HCT116 (cell line): ENCODE measurements around the gene KMT5C.

Experiments
- CTCF ChIP-seq, 3 experiments: fragments of 200-600 bp in 1 of 3; sonication (generic) in 1 of 3; IDR thresholded peaks in 2 of 3; conservative IDR thresholded peaks in 1 of 3; 2 replicates each; pipeline ENCODE4 v1.5.1; 2012 to 2017; ENCODE audit warnings: low read depth in 2 of 3, low read length in 2 of 3, antibody characterized with exemption in 1 of 3, borderline replicate concordance in 1 of 3, control low read depth in 1 of 3, mild to moderate bottlenecking in 1 of 3, mixed read lengths in 1 of 3, mixed run types in 1 of 3, moderate library complexity in 1 of 3; ENCODE audit not compliant: insufficient read depth in 1 of 3
- EZH2 ChIP-seq: fragments of 200-600 bp; sonication (generic); IDR thresholded peaks from 2 replicates; pipeline ENCODE4 v1.6.1; 2017; ENCODE audit warnings: antibody characterized with exemption, mixed run types
- JUND ChIP-seq: IDR thresholded peaks from 2 replicates; pipeline ENCODE4 v1.6.1; 2012
- MAX ChIP-seq: IDR thresholded peaks from 2 replicates; pipeline ENCODE4 v1.6.1; 2012
- POLR2A ChIP-seq: IDR thresholded peaks from 2 replicates; pipeline ENCODE4 v1.7.0; 2011; ENCODE audit warnings: borderline replicate concordance; ENCODE audit not compliant: insufficient read depth, insufficient read length; ENCODE audit errors: extremely low read depth
- POLR2AphosphoS5 ChIP-seq: IDR thresholded peaks from 2 replicates; pipeline ENCODE4 v1.6.1; 2011; ENCODE audit warnings: mild to moderate bottlenecking, low read depth, low read length, moderate library complexity
- REST ChIP-seq: IDR thresholded peaks from 2 replicates; pipeline ENCODE4 v1.6.1; 2012; ENCODE audit warnings: low read depth
- SP1 ChIP-seq: IDR thresholded peaks from 2 replicates; pipeline ENCODE4 v1.6.1; 2012; ENCODE audit warnings: low read depth
- TCF7L2 ChIP-seq: IDR thresholded peaks from 2 replicates; pipeline ENCODE4 v1.7.0; 2011; ENCODE audit warnings: borderline replicate concordance, inconsistent platforms; ENCODE audit not compliant: insufficient read depth, insufficient read length; ENCODE audit errors: extremely low read depth

GRCh38 chr19:55391702-55392615 lies 52.3 kb downstream of the KMT5C start:
- TF ChIP-seq TCF7L2 = no peak
- no peak for TF ChIP-seq POLR2A
- TF ChIP-seq CTCF (IDR thresholded peaks at IDR 0.05 in 2 of 3, conservative IDR thresholded peaks at IDR 0.05 in 1 of 3; ENCODE audit: borderline replicate concordance in 1 of 3, insufficient read depth in 1 of 3, low read depth in 2 of 3, low read length in 2 of 3) = no peak
- TF ChIP-seq SP1 = no peak
- TF ChIP-seq POLR2AphosphoS5 = 0 out of 2 replicates have a peak, but pooled peaks have one; percentile 11
- TF ChIP-seq MAX = no peak
- TF ChIP-seq EZH2 = no peak
- no peak for TF ChIP-seq REST
- no peak for TF ChIP-seq JUND
